ENCODE results near the gene ST6GALNAC3.
"Not testable (repeated sequence)": the region's sequence is repeated elsewhere in the genome, so short reads cannot be mapped to it uniquely, and the experiment has no call there.

The ST6GALNAC3 gene

DNA sequence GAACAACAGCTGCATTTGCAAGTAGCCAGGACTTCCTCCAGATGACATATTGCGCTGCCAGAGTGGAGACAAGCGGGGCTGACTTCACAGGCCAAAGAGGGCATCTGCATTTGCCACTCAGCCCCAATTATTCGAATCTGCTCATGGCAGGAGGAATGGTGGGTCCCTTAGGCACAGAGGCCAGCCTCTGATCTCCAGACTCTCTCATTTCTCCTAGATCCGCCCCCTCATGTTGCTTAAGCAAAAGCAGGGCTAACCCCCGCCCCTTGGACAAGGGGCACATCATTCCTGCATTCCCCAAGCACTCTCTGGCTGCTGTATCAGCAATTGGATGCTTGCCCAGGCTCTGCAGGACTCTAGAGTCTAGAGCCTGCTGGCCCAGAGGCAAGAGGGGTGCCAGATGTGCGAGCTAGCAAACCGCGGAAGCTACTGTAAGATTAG is 262.4 kb downstream of the ST6GALNAC3 start:
- Histone ChIP-seq H3K9me2 (replicated peaks; ENCODE audit: low read depth, low read length) (no peaks in the 10 kb centered on the region), H3K27me3 (ENCODE audit: insufficient read depth, low read length, poor library complexity, severe bottlenecking) (no peaks in the 10 kb centered on the region), H2AFZ (ENCODE audit: low read length) (no peak overlapping the region), H3F3A (ENCODE audit: low read depth) (no peaks in the 10 kb centered on the region), H3K4me1 (ENCODE audit: insufficient read depth, low read length, poor library complexity, severe bottlenecking) (no peaks in the 10 kb centered on the region), H3K9ac (ENCODE audit: low read depth, low read length, poor library complexity, severe bottlenecking) (no peak overlapping the region), H3K79me2 (ENCODE audit: insufficient read depth, low read length) (no peaks in the 10 kb centered on the region), H3K4me2 (ENCODE audit: low read depth, low read length, poor library complexity, severe bottlenecking) (no peak overlapping the region), H3K9me3 (ENCODE audit: insufficient read depth, low read depth, low read length) (no peaks in the 10 kb centered on the region), H3K36me3 (ENCODE audit: insufficient read depth, low read length) (no peaks in the 10 kb centered on the region), H4K20me1 (ENCODE audit: insufficient read depth, low read length, poor library complexity, severe bottlenecking) (no peaks in the 10 kb centered on the region), H3K4me3 (ENCODE audit: low read length, poor library complexity, severe bottlenecking) (no peak overlapping the region)
- no peak for TF ChIP-seq CTCF (conservative IDR thresholded peaks at IDR 0.05; ENCODE audit: low read length)
- no peak for TF ChIP-seq EZH2phosphoT487 (IDR thresholded peaks at IDR 0.05; ENCODE audit: borderline replicate concordance)

GRCh38 chr1:76337542-76338219 is 263.1 kb downstream of the ST6GALNAC3 start:
- Histone ChIP-seq H3K27me3 (ENCODE audit: insufficient read depth, low read length, poor library complexity, severe bottlenecking) (no peaks in the 10 kb centered on the region), H3K4me3 (ENCODE audit: low read length, poor library complexity, severe bottlenecking) (no peak overlapping the region), H2AFZ (ENCODE audit: low read length) (no peak overlapping the region), H3F3A (ENCODE audit: low read depth) (no peaks in the 10 kb centered on the region), H3K4me2 (ENCODE audit: low read depth, low read length, poor library complexity, severe bottlenecking) (no peak overlapping the region), H4K20me1 (ENCODE audit: insufficient read depth, low read length, poor library complexity, severe bottlenecking) (no peaks in the 10 kb centered on the region), H3K36me3 (ENCODE audit: insufficient read depth, low read length) (no peaks in the 10 kb centered on the region), H3K79me2 (ENCODE audit: insufficient read depth, low read length) (no peaks in the 10 kb centered on the region), H3K9me2 (replicated peaks; ENCODE audit: low read depth, low read length) (no peaks in the 10 kb centered on the region), H3K9ac (ENCODE audit: low read depth, low read length, poor library complexity, severe bottlenecking) (no peak overlapping the region), H3K9me3 (ENCODE audit: insufficient read depth, low read depth, low read length) (no peaks in the 10 kb centered on the region), H3K4me1 (ENCODE audit: insufficient read depth, low read length, poor library complexity, severe bottlenecking) (no peaks in the 10 kb centered on the region)
- no peak for TF ChIP-seq CTCF (conservative IDR thresholded peaks at IDR 0.05; ENCODE audit: low read length)

DNA sequence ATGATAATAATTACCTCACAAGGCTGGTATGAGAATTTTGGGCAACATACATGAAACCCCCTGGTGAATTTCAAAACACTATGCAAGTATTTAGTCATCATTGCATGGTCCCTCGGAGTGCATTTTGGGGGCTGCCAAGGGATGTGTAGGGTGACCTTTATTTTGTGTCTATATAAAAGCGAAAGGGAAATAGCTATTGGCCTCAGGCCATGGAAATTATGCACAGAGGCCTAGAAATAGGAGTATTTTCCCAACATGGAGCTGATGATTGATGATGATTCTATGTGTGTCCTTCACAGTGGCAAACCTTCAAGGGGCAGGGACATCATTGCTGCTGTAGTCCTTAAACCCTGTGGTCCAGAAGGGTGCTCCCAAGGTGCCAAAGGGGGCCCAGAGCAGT is 265.5 kb downstream of the ST6GALNAC3 start:
- H3K36me3 ChIP-seq (ENCODE audit: insufficient read depth, low read length), result no peaks in the 10 kb centered on the region
- no peak overlapping the region for H3K4me2 ChIP-seq (ENCODE audit: low read depth, low read length, poor library complexity, severe bottlenecking)
- no peak overlapping the region for H2AFZ ChIP-seq (ENCODE audit: low read length)
- H3K4me3 ChIP-seq (ENCODE audit: low read length, poor library complexity, severe bottlenecking), result no peak overlapping the region
- H3K27me3 ChIP-seq (ENCODE audit: insufficient read depth, low read length, poor library complexity, severe bottlenecking), result no peaks in the 10 kb centered on the region
- H3K9me2 ChIP-seq (replicated peaks; ENCODE audit: low read depth, low read length), result no peaks in the 10 kb centered on the region
- H3K9ac ChIP-seq (ENCODE audit: low read depth, low read length, poor library complexity, severe bottlenecking), result no peak overlapping the region
- no peaks in the 10 kb centered on the region for H4K20me1 ChIP-seq (ENCODE audit: insufficient read depth, low read length, poor library complexity, severe bottlenecking)
- no peaks in the 10 kb centered on the region for H3K4me1 ChIP-seq (ENCODE audit: insufficient read depth, low read length, poor library complexity, severe bottlenecking)
- no peak for TF ChIP-seq CTCF (conservative IDR thresholded peaks at IDR 0.05; ENCODE audit: low read length)
- no peak for TF ChIP-seq EZH2phosphoT487 (IDR thresholded peaks at IDR 0.05; ENCODE audit: borderline replicate concordance)
- H3K79me2 ChIP-seq (ENCODE audit: insufficient read depth, low read length), result no peaks in the 10 kb centered on the region
- H3K9me3 ChIP-seq (ENCODE audit: insufficient read depth, low read depth, low read length), result no peaks in the 10 kb centered on the region
- H3F3A ChIP-seq (ENCODE audit: low read depth), result no peaks in the 10 kb centered on the region

DNA sequence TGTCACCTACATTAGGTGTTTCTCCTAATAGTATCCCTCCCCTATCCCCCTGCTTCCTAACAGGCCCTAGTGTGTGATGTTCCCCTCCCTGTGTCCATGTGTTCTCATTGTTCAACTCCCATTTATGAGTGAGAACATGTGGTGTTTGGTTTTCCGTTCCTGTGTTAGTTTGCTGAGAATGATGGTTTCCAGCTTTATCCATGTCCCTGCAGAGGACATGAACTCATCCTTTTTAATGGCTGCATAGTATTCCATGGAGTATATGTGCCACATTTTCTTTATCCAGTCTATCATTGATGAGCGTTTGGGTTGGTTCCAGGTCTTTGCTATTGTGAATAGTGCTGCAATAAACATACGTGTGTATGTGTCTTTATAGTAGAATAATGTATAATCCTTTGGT is 267.3 kb downstream of the ST6GALNAC3 start:
- not testable (repeated sequence) for H3K36me3 ChIP-seq (ENCODE audit: insufficient read depth, low read length)

More for the DNA sequence above, 267.3 kb downstream of the ST6GALNAC3 start:
- not testable (repeated sequence) for H3K79me2 ChIP-seq (ENCODE audit: insufficient read depth, low read length); H3K27me3 ChIP-seq (ENCODE audit: insufficient read depth, low read length, poor library complexity, severe bottlenecking); H4K20me1 ChIP-seq (ENCODE audit: insufficient read depth, low read length, poor library complexity, severe bottlenecking); H3K9me2 ChIP-seq (replicated peaks; ENCODE audit: low read depth, low read length); H3F3A ChIP-seq (ENCODE audit: low read depth); H3K9me3 ChIP-seq (ENCODE audit: insufficient read depth, low read depth, low read length); H3K4me2 ChIP-seq (ENCODE audit: low read depth, low read length, poor library complexity, severe bottlenecking); H3K4me1 ChIP-seq (ENCODE audit: insufficient read depth, low read length, poor library complexity, severe bottlenecking); H3K4me3 ChIP-seq (ENCODE audit: low read length, poor library complexity, severe bottlenecking); H2AFZ ChIP-seq (ENCODE audit: low read length); H3K9ac ChIP-seq (ENCODE audit: low read depth, low read length, poor library complexity, severe bottlenecking)

Measured in Loucy (cell line).